HPDE6-E6E7 (cell line): Measurements from ENCODE around the gene IGF1R.

Experiments
- DNase-seq: peaks from one replicate; pipeline ENCODE4 v3.0.0; 2011; ENCODE audit warnings: missing footprints; ENCODE audit errors: extremely low spot score

IGF1R gene

DNA sequence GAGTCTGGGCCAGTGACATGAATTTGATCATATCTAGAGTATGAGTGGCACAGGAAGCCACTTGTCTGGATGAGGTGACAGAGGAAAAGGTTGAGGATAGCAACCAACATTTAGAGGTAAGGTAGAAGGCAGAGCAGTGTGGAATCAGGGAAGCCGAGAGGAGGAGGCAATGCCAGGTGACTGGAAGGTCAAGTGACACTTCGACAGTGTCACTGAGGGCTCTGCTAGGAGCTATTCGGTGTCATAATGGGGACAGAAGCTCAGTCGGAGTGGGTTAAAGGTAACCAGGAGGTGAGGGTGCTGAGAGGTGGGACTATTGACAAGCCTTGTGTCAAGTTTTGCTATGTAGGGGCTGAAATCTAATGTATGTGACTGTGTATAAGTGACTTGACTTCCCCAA, 56.7 kb downstream of the IGF1R start:
- DNase-seq = no peak

DNA sequence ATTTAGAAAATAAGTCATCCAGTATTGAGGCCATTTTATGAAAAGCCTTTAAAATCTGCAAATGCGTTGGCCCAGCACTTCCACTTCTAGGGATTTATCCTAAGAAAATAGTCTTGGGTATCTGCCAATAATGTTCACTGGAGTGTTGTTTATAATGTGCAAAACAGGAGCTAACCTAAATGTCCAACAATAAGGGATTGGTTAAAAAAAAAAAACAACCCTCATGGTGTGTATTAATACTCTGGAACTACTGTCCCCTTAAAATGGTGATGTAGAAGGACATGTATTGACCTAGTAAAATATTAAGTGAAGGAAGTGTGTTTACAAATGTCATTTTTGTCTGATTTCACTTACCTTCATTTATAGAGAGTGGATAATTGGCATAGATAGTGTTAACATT, 58.0 kb downstream of the IGF1R start:
- no peak for DNase-seq

- DNase-seq = no peak
Measured at GRCh38 chr15:98706986-98707385, 58.6 kb downstream of the IGF1R start.

DNA sequence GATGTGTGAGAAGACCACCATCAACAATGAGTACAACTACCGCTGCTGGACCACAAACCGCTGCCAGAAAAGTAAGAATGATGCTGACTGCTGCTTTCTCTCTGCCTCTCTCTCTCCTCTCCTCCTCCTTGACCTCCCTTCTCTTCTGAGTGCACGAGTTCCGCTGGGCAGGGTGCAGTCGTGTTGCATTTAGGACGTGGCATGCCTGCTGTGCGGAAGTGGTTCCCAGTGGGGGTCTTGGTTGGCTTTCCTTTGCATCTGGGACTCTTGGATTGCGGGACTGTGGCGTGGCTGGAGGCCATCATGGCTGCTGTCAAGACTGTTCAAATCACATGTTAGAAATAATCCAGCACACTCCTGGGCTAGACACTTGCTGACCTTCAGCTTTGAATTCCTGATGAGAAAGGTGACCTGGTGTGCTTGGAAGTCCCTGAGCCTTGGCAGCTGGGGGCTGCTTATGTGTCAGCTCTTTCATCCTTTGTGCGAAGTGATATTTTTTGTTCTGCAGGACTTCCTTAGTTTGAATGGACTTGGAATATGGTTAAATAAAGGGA, 59.8 kb downstream of the IGF1R start:
- no peak for DNase-seq

DNA sequence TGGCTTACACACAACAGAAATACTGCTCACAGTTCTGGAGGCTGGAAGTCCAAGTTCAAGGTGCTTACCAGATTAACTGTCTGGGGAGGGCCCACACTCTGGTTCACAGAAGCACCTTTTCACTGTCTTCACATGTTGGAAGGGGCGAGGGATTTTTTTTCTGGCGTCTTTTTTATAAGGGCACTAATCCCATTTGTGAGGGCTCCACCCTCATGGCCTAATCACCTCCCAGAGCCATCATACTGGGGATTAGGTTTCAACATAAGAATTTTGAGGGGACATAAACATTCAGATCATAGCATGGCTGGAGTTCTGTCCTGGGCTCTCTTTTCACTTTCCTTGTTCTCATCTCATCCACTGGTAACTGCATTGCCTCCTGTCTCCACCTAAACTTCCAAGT, 63.5 kb downstream of the IGF1R start:
- no peak for DNase-seq

DNA sequence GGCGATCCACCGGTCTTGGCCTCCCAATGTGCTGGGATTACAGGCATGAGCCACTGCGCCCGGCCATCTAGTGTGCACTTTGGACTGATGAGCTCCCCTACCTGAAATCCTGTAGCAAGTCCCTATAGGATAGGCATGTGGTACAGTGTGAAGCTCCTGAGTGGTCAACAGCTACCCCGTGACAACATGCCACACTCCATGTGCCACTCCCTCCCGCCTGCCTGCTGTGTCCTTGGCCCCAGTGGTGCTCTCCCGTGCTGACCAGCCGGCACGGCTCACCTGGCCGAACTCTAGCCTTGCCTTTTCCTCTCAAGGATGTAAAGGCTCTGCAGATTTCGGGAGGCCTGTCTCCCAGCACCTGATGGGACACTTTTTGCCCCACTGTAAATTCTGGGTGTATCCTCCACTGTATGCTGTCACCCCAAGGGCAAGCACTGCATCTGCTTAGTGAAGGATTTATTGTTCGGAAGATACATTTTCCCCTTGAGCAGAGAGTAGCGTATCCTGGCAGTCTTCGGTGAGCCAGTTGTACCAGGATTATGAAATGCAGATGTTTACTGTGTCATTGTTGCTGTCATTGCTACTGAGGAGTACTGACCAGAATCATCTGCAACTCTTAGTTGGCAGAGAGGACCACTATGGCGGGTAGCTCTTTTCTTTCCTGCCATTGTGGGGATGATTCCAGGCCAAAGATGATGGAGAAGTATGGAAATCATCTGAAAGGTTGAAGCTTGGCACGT, 64.7 kb downstream of the IGF1R start:
- no peak for DNase-seq

GRCh38 chr15:98713585-98714001, 65.3 kb downstream of the IGF1R start:
- DNase-seq = peak; percentile 26

GRCh38 chr15:98714922-98715321, 66.6 kb downstream of the IGF1R start:
- DNase-seq = no peak

DNA sequence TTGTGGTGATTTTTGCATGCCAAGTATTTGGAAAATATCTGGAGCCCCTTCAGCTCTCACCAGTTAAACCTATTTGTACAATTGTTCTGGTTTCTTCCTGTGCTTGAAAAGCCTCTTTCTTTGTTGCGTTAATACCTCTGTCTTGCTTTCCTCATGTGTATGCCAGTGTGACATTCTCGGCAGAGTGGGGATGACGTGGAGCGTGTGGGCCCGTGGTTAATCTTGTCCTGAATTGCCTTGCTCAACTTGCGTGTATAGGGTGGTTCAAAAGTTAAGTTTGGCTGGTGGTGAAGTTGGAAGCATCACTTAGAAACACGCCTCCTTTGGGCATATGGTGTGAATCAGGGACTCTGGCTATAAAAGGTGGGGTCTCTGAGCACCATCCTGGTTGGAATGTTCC, 67.1 kb downstream of the IGF1R start:
- no peak for DNase-seq

DNA sequence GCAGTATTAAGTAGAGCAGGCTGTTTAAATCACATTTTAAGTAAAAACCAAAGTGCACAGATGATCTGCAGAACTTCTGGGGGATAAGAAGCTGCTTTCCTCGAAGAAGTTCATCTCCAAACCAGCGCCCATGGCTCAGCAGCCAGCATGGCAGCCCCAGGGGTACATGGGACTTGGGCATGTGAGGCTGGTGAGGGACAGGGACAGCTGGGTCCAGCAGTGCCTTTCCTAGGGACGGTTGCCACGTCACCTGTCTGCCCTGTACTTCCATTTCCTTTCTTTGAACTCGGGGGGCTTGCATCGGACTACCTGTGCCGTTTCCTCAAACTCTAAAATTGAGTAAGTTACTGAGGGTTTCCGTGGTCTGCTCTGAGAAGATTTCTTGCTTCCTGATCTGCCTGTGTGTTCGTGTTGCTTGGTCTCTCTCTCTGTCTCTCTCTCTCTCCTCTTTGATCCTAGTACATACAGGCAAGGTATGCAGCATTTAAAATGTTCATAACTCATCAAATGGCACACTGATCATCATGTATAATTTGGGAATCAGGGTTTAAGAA, 67.6 kb downstream of the IGF1R start:
- DNase-seq = no peak

DNA sequence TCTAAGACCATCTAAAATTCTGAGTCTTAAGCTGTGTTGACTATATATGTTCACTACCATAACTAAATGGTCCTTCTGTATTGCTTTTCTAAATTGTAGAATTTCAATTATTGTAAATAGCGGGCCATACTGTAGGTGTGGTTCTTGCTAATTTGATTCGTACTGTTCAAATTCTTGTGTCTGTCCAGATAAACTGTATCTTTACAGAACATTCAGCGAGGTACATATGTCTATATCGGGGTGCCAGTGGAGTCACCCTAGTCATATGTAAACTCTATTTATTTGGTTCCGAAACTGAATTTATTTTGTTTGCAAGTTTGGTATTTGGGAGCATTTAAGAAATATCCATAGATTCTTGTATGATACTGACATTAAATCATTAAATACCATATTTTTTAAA, 69.0 kb downstream of the IGF1R start:
- no peak for DNase-seq

DNA sequence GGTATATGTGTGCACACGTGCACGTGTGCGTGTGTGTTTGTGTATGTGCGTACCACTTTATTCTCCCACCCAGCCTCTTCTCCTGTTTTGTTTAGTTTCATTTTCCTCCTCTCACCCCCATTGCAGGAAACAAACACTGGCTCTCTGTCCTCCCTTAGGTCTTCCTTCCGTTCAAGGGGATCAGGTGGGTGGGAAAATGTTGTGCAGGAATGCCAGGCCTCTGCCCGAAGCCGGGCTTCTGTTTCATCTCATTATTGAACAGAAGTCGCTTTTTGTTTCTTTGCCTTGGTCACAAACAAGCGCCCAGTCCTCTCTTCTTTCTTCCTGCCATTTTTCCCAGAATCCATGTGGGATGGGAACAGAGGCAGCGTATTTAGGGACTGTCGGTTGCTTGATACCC, 69.6 kb downstream of the IGF1R start:
- DNase-seq = no peak

DNA sequence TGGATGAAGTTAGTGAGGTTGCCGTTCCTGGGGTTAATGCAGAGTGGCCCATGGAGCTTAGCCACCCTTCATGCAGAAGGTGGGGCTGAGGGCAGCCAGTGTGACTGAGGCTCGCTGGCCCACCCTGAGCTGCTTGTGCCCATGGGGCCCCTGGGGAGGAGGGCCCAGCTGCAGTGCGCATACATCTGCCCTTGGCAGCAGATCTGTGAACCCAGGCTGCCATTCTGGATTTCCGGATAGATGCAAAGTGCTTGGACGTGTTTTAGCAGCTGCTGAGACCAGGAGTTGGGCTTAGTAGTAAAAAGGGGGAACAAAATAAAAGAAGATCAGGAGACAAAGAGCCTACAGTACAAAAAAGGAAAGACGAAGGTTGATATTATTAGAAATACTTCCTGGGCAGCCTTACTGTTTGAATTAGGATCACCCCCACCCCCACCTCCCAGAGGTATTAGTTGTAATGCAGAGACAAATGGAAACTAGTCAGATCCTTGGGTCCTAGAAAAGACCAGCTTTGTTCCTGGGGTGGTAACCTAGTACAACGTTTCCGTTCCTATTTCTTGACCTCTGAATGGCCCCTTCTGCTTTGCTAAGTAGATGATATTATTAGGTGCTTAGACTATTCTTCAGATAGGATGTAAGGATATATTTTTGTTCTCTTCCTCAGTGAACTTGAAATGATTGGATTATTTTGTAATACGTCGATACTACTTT, 70.2 kb downstream of the IGF1R start:
- no peak for DNase-seq

DNA sequence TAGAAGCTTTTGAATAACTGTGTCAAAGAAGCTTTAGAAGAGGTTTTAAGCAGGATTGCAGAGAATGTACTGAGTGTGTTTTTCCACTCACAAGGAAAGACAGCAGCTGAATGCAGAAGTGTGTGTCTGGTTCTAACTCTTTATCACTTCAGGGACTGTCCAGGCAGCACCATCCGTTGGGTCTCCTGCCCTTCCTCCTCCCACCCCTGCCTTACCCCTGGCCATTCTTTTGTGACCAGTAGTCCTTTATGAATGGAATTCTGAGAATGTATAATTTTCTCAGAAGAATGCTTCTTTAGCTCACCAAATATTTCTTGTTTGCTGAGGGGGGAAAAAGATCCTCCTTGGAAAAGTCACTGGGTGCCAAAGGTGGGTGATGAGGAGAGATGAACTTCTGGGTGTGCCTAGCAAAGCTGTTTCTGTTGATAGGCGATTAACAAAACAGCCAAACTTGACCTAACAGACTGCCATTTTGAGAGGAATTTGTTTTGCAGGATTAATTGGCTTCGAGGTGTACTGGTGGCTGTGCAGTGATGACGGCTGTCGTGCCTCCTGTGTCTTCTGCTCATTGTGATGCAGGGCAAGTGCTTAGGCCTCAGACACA, 70.9 kb downstream of the IGF1R start:
- no peak for DNase-seq

- DNase-seq = no peak
Measured at GRCh38 chr15:98720031-98720430, 71.7 kb downstream of the IGF1R start.

GRCh38 chr15:98720577-98721565, 72.5 kb downstream of the IGF1R start:
- DNase-seq = no peak

GRCh38 chr15:98722209-98722608, 73.9 kb downstream of the IGF1R start:
- no peak for DNase-seq

DNA sequence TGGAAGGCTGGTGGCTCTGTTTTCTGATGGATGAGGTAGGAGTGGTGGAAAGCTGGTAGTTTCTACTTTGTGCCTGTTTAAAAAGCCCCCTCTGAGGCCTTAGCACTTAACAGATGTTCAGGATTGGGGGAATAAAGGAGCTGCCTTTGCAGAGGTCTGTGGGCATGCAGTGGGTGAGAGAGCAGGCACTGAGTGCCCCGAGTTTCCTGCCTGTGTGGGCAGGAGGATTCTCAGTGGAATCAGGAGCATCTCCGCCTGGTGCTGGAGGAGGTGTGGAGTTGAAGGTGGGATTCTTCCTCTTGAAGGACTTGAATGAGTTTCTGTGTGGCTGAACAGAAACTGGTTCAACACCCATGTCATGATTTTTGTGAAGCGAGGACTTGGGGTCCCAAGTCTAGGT, 74.3 kb downstream of the IGF1R start:
- no peak for DNase-seq

- DNase-seq = no peak
Measured at GRCh38 chr15:98723195-98723594, 74.9 kb downstream of the IGF1R start.

GRCh38 chr15:98724048-98724447, 75.7 kb downstream of the IGF1R start:
- no peak for DNase-seq

- no peak for DNase-seq
Measured at GRCh38 chr15:98724494-98724893, 76.2 kb downstream of the IGF1R start.
